Stimulated activated CD4-positive, alpha-beta T cell treated with anti-CD3 and anti-CD28 coated beads, Interleukin-1b, Interleukin-23, amount 100 ng/mL, for 4 hours (primary cell): ENCODE results near the gene FTH1.
"Not testable (repeated sequence)": the region's sequence is repeated elsewhere in the genome, so short reads cannot be mapped to it uniquely, and the experiment has no call there.

Experiments
- DNase-seq, 2 donors: peaks; one replicate each; pipeline ENCODE4 v3.0.0-alpha.2; 2020; ENCODE audit warnings: low read depth in 2 of 2

FTH1 gene

DNA sequence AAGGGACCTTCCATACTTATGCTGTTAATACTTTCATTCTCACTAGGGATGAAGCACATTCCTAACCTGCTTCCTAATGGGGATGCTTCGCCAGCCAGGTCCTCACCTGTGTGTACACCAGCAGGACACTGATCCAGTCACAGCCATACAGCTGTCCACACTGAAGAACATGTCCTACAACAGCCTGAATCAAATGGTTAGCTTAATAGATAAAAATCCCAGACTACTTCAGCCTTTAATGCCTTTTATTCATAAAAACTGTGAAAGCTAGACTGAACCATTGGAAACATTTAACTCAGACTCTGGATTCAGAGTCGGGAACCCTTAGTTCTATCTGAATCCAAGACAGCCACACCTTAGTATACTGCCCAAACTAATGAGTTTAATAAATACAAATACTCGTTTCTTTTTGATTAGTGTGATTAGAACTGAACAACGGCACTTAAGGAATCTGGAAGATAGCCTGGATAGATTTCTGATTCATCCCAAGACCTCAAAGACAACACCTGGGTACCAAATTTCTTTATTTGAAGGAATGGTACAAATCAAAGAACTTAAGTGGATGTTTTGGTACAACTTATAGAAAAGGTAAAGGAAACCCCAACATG lies 3.3 kb downstream of the FTH1 start:
- DNase-seq, result no peak

- DNase-seq, result no peak
Observed at GRCh38 chr11:61963282-61964057, 4.0 kb downstream of the FTH1 start.

DNA sequence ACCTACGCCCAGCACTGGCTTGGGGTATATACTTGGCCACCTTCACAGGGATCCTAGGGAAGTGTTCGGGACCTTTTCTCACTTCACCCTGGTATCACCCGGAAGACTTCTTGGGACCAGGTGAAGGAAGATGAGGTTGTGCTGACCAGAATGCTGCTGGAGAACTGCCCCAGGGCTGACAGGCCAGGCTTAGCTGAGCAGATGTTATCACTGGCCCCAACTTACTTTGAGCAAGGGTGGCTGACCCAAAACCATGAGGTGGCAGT lies 4.5 kb downstream of the FTH1 start:
- no peak for DNase-seq

- DNase-seq, result no peak
Observed at GRCh38 chr11:61962213-61963015, 5.0 kb downstream of the FTH1 start.

DNA sequence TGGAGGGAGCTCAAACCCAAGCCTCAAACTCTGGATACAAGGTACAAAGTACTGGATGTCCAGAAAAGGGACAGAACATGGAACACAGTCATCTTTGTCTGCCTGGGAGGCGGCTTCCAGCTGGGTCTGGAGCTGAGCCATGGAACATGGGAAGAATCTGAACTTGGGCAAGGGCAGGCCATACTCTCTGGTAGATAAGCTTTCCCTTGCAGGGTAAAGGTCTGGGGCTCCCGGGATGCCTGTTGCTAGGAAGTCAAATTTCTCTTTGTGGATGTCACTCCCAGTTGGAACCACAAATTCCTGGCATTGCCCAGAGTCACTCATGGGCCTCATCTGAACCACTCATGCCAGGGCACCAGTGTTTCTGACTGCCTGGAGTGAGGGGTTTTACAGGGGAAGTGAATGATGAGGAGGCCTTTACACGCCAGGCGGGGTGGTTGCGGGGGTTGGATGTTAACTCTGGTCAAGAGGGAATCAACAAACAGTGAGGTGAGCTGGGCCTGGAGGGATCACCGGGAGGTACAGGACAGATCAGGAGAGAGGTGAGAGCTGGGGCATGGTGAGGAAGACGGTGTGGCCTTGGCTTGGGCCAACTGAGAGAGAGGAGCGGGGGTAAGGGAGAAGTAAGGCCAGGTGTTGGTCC lies 5.7 kb downstream of the FTH1 start:
- no peak for DNase-seq

DNA sequence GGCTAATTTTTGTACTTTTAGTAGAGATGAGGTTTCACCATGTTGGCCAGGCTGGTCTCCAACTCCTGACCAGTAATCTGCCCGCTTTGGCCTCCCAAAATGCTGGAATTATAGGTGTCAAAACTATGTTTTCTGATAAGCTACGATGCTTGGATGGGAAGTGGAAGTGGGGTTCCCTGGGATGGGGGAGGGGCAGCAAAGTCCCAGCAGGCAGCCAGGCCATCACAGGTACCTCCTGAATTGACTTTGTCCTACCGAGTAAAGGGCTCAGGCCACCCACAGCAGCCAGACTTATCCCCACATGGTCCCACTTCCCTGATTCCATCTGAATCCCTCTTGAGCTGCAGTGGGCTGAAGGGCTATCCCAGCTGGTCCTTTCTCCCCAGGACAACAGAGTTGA lies 6.9 kb downstream of the FTH1 start:
- DNase-seq, result no peak

- DNase-seq, result no peak
Observed at GRCh38 chr11:61959678-61960077, 7.8 kb downstream of the FTH1 start.

DNA sequence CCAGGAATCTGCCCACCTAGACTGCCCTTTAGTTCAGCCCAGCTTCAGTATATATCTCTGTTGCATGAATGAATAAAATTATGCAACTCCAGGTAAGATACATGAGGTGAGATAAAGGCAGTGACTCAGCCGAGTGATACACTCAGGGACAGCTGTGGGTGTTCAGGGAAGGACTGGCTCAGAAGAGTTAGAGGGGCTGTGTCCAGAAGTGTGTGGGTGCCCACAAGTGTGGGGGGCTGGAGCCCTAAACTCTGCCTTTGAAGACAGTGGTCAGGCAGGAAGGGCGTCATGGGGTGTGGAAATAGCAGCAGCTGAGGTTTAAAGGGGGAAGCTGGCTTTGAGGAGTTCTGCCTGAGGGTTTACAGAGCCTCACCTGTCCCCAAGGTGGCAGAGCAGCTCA lies 8.3 kb downstream of the FTH1 start:
- DNase-seq, result no peak

GRCh38 chr11:61958590-61958989 lies 8.8 kb downstream of the FTH1 start:
- DNase-seq, result no peak

- DNase-seq, result no peak
Observed at GRCh38 chr11:61957021-61957770, 10.2 kb downstream of the FTH1 start.

DNA sequence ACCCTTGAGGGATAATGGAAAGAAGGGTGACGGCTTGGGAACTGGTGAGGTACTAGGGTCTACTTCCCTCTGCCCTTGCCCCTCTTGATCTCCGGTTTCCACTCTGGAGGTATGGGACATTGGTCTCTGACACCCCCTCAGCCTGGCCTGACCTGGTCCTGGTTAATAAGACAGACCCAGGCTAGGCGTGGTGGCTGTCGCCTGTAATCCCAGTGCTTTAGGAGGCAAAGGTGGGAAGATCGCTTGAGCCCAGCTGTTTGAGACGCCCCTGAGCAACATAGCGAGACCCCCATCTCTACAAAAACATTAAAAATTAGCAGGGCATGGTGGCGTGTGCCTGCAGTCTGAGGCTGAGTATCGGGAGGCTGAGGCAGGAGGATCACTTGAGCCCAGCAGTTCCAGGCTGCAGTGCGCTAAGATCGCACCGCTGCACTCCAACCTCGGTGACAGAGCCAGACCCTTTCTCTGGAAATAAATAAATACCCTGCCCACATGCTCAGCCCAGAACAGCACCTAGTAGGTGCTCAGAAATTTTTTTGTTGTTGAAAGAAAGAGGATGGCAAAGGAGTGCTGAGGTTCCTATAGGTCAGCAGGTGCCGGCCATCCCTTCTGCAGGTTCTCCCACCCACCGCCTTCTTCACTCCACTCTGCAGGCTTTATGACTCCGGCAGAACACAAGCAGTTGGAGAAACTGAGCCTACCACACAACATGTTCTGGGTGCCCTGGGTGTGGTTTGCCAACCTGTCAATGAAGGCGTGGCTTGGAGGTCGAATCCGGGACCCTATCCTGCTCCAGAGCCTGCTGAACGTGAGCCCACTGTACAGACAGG lies 11.0 kb downstream of the FTH1 start:
- no peak for DNase-seq

- peak in 1 of 2 donors; percentile 9 for DNase-seq
Observed at GRCh38 chr11:61955422-61956135, 11.9 kb downstream of the FTH1 start.

DNA sequence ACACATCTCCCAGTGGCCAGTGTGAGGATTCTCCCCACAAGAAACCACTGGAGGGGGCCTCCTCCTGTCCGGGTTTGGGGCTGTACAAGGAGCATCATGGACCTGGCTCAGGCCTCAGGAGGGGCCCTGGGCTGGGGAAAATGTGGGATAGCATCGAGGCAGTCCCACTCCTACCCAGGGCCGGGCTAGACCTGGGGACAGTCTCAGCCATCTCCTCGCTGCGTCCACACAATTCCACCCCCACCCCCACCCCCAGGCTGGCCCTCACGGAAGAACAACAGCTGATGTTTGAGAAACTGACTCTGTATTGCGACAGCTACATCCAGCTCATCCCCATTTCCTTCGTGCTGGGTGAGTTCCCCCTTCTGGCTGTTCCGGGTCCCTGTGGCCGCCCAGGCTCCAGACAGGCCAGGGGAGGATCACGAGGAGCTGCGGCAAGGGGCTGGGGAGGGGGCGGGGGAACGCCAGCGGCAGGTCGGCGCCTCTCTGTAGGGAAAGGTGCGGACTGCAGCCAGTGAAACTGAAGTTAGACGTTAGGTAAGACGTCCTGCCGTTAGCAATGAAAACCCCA lies 12.5 kb downstream of the FTH1 start:
- no peak for DNase-seq

DNA sequence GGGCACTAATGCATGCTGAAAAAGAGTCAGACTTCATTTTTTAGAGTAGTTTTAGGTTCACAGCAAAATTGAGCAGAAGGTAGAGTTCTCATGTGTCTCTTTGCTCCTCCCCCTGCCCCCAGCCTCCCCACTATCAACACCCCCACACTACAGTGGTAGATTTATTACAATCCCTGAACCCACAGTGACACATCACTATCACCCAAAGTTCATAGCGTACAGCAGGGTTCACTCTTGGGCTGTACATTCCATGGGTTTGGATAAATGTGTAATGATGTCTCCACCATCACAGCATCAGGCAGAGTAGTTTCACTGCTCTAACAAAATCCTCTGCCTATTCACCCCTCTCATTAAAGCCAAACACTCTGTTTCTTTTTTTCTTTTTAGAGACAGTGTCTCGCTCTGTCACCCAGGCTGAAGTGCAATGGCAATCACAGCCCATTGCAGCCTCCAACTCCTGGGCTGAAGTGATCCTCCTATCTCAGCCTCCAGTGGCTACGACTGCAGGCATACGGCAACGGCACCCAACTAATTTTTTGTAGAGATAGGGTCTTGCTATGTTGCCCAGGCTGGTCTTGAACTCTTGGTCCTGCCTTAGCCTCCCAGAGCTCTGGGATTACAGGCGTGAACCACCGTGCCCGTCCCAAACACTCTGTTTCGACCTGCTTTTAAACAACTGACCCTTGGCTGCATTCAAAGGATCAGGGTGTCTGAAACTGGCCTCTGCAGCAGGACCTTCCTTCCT lies 13.2 kb downstream of the FTH1 start:
- DNase-seq, result no peak

DNA sequence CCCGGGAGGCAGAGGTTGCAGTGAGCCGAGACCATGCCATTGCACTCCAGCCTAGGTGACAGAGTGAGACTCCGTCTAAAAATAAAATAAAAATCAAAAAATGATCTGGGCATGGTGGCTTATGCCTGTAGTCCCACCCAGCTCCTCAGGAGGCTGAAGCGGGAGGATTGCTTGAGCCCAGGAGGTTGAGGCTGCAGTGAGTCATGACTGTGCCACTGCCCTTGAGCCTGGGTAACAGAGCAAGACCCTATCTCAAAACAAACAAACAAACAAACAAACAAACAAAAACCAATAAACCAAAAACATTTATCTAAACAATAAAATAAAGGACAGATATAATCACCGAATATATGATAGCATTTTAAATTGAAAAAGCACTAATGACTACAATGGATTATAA lies 13.8 kb downstream of the FTH1 start:
- not testable (repeated sequence) for DNase-seq

DNA sequence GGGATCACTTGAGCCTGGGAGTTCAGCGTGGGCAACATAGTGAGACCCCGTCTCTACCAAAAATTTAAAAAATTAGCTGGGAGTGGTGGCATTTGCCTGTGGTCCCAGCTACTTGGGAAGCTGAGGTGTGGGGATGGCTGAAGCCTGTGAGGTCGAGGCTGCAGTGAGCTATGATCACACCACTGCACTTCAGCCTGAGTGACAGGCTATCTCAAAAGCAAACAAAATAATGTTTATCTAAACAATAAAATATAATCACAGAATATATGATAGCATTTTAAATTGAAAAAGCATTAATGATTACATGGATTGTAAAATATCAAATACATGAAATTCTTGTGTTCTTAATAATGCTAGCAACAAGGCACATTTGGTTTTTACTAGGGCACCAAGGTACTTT lies 14.6 kb downstream of the FTH1 start:
- DNase-seq, result no peak

DNA sequence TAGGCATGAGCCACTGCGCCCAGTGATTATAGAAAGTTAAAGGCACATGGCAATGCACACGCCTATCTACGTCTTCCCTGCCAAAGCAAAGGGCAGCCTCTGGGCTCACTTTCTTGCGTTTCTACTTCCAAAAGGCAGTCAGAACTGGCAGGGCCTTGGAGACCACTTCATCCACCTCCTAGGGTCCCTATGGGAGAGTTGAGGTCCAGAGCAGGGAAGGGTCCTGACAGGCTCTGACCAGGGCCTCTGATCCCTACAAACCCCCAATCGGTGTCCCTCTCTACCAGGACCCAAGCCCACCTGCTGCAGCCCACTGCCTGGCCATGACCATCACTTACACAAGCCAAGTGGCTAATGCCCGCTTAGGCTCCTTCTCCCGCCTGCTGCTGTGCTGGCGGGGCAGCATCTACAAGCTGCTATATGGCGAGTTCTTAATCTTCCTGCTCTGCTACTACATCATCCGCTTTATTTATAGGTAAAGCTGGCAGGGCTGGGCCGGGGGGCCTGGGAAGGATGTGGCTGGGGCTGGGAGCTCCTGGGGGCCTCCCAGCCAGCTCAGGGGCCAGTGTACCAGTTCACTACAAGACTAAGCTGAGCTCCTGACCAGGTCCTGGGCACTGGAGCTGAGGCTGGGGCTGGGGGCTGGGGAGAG lies 15.8 kb downstream of the FTH1 start:
- no peak for DNase-seq

- DNase-seq, result no peak
Observed at GRCh38 chr11:61950035-61950547, 17.3 kb downstream of the FTH1 start, which contains the start of gene BEST1. Gene BEST1 (plus strand): TSS chr11:61950351. CDS start chr11:61951807, 1,456 bp downstream.
